G401.6 (cell line): ENCODE data around the gene SHOC2.

Experiments
- FAIRE-seq: peaks from 2 replicates; lab custom pipeline; 2012; peaks lifted over from hg19 to GRCh38; lab: Jason Lieb, UNC

SHOC2 gene

GRCh38 chr10:110983466-110983865, 64.1 kb downstream of the SHOC2 start:
- FAIRE-seq = no peak

GRCh38 chr10:110985497-110986275, 66.3 kb downstream of the SHOC2 start:
- FAIRE-seq = no peak

GRCh38 chr10:110989016-110989415, 69.6 kb downstream of the SHOC2 start:
- FAIRE-seq = no peak

DNA sequence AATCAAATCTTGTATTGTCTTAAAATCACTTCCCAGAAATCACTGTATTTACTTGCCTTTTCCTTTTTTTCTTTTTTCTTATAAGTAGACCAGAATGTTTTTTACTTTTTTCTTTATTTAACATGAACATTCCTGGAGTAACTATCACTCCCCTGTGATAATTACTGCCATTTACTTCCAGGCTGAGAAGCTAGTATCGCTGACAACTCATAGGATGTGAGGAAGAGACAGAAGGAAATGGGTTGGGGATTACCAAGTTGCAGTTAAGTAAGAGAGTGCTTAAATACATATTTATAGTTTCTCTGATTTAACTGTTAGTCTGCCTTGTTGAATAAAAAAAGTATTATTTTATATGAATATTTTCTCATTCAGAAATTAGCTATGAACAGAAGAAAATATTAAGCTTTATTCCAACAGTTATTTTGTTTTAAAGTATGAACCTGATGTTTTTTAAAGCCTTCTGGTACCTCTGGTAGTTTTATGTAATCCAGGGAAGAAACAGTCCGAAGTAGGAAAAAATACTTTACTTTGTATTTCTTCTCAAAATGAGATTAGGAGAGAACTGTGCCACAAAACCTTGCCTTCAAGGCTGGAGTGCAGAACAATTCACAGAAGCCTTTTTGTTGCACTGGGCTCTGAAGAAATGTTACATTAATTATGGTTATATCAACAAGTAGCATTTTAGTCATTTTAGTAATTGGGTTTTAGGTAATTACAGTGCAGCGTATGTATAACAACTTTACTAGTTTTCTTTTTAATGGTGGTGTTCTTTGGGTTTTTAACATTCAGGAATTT, 72.8 kb downstream of the SHOC2 start:
- FAIRE-seq = peak; percentile 60

DNA sequence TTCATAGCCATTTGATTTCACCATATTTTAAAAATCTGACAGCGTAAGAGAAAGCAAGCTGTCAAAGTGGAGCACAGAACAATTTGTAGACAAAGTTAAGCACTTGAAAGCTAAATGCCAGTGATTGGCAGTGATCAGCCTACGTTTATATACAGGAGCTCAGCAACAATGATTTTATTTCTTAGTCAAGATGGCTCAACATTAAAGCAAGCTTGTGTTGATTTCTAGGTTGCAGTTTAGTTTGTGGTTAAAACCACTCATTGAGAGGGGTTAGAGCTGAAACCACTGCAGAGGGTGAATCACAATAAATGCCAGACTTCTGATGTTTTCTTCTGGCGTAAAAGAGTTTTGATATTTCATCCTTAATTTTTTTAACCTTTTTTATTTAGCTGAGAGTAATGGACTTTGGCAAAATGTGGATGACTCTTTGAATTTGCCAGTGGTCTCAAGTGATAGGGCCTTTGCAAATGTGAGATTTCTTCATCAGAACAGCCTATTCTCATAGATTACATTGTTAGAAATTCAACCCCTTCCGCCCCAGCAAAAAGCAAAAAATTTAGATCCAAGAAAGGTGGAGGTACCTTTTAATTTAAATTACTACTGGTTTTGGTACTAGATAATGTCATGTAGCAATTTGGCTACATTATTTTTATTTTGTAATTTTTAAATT, 73.8 kb downstream of the SHOC2 start:
- no peak for FAIRE-seq

- peak; percentile 3 for FAIRE-seq
Measured at GRCh38 chr10:110994406-110995086, 75.1 kb downstream of the SHOC2 start.

DNA sequence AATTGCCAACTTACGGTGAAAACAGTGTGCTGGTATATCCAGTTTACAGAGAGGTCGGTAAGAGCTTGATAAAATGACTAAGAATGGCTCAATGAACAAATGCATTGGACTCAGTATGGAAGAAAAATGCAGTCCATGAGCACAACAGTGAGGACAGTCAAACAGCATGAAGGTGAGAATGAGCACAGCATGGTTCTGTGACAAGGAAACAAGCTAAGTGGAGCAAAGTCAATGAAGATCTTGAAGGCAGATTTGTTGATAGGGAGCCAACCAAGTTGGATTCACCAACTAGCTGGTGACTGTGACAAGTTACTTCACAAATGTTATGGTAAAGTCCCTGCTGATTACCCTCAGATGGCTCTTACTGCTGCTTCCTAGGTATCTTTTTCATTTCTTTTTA, 75.9 kb downstream of the SHOC2 start:
- no peak for FAIRE-seq

DNA sequence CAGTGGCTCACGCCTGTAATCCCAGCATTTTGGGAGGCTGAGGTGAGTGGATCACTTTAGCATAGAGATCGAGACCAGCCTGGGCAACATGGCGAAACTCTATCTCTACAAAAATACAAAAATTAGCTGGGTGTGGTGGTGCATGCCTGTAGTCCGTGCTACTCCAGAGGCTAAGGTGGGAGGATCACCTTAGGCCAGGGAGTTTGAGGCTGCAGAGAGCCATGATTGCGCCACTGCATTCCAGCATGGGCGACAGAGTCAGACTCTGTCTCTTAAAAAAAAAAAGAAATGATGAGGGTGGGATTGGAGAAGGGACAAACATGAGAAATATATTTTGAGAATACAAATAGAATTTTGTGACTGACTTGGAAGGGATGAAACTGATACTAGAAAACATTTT, 76.9 kb downstream of the SHOC2 start:
- FAIRE-seq = no peak

- FAIRE-seq = no peak
Measured at GRCh38 chr10:111004016-111004415, 84.6 kb downstream of the SHOC2 start.

DNA sequence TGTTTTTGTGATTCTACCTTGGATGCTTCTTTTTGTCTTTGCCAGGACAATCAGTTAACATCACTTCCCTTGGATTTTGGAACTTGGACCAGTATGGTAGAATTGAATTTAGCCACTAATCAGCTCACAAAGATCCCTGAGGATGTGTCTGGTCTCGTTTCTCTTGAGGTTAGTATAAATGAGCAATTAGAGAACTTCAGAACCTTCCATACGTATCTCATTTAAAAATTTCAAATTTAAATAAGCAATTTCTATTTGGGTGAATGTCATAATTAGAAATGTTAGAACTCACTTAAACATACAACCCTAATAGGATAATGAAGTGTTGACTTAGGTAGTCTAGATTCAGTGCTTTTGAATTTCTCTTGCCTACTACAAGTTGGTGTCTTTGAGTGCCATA, 88.1 kb downstream of the SHOC2 start:
- no peak for FAIRE-seq

DNA sequence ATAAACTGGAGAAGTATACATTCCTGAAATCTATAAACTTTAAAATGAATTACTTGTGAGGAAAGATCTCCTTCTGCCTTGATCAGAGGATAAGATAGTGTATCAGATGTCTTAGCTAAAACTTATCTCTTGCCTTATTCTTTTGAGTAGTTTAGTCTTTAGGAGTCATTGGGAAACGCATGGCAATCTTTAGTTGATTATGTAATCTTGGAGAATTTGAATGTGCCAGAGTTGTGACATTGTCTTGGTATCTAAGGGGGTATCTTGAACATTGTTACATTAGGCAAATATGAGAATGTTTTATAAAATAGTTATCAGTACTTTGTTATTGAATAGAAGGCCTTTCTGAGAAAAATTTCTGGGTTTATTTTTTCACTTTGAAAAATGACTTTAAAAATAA, 95.8 kb downstream of the SHOC2 start:
- FAIRE-seq = peak; percentile 59

- peak; percentile 67 for FAIRE-seq
Measured at GRCh38 chr10:111017098-111017497, 97.7 kb downstream of the SHOC2 start.

DNA sequence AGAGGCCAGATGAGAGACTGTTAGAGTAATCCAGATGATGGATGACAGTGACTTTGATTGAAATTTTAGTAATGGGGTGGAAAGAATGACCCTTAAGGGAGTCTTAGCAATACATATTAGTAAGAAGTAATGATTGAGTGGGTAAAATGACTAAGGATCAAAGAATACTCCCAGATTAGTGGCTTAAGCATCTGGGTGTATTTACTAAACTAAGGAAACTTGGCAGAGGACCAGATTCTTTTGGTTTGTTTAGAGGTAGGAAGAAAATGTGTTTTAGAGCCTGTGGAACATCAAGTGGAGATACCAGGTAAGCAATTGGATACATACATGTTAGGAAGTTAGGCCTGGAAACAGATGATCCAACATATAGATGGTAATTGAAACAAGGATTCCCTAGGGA, 98.6 kb downstream of the SHOC2 start:
- no peak for FAIRE-seq

DNA sequence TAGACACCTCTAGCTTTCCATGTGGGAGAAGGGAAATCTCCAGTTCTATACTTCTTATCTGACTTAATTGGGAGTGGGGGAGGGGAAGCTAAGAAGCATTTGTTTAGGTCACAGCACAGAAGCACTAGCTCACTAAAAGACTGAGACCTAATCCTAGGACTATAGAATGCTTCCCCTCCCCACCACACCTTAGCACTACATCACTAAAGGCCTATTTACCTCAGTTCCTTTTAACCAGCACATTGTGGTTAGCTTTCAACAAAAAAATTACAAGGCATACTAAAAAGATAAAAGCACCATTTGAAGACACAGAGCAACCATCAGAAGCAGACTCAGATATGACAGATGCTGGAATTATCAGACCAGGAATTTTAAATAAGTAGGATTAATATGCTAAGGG, 103.7 kb downstream of the SHOC2 start:
- no peak for FAIRE-seq

DNA sequence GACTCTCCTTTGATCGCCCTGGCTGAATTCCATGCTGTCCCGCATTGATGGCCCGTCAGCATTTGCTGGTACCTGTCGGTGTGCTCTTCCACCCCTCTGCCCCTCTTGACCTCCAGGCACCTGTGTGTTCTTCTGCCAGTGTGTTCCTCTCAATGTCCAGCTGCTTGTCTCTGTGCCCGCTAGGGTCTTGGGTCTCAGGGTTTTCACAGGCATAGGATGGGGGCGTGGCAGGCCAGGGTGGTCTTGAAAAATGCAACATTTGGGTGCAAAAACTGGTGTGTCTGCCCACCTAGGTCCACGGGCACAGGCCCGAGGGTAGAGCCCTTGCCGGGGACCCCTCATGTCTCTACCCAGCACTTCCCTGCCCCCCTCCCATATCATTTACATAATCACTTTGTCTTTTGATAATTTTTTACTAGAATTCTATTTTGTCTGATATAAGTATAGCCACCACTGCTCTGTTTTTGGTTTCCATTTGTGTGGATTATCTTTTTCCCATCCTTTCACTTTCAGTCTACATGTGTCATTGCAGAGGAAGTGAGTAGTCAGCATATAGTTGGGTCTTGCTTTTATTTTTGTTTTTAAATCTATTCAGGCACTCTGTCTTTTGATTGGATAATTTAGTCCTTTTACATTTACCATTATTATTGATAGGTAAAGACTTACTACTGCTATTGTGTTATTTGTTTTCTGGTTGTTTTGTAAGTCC, 110.8 kb downstream of the SHOC2 start:
- FAIRE-seq = no peak

DNA sequence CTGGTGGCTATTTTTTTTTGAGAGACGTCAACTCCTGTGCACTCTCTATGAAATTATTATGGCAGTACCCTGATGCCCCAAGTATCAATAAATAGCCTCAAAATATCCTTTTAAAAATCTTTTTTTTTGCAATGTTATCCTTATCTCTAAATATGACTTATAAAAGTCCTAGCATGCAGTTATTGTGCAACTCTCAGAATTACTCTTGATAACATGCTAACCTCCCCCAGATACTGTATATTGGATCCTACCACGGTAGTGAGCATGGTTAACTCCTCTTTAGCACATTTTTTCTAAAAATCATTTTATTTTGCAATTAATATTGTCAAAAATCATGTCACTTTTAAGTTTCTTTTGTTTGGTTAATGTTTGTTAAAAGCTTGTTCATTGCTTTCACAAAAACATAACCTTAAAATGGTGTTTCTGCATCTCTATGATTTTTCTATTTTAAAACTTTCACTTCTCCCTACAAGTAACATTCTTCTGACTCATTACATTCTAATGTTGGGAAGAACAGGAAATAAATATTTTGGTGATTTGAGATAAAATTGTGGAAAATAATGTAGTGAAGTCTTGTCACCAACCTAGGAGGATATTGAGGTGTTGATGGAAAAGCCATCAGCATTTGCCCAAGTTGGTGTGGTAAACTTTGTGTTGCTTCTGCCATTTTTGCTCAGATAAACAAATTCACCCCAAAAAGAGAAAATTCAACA, 115.3 kb downstream of the SHOC2 start:
- peak; percentile 21 for FAIRE-seq

- no peak for FAIRE-seq
Measured at GRCh38 chr10:111035542-111035941, 116.1 kb downstream of the SHOC2 start.

DNA sequence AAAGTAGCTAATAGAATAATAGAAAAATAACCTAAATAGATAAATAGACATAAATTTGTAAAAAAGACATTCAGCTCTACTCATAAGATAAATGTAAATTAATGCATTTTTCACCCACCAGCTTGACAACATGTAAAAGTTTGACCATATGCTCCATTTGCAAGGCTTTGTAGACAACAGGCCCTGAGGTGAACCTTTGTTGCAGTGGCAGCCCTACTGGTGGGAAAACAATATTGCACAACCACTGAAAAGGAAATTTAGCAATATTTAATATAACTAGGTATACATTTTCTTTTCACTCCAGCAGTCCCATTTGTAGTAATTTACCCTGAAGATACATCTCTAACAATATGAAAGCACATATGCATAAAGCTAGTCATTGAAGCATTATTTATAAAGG, 118.5 kb downstream of the SHOC2 start:
- FAIRE-seq = no peak

DNA sequence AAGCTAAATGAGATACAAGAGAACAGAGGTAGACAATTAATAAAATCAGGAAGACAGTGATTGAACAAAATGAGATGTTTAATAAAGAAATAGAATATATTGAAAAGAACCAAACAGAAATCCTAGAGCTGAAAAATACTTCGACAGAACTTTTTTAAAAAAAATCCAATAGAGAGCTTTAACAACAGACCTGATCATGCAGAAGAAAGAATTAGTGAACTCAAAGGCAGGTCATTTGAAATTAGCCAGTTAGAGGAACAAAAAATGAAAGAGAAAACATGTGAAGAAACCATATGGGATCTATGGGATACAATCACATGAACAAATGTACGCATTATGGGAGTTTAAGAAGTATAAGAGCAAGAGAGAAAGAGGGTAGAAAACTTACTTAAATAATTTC, 120.1 kb downstream of the SHOC2 start:
- no peak for FAIRE-seq

GRCh38 chr10:111057006-111057405, 137.6 kb downstream of the SHOC2 start:
- no peak for FAIRE-seq
